BE2C (cell line): ENCODE results near the gene CYFIP2.

ENCODE experiments used
- DNase-seq: peaks from one replicate; pipeline ENCODE4 v3.0.0-alpha.2; 2020
- H3K27me3 ChIP-seq: fragments of 250-450 bp; sonication (Bioruptor Pico); 2 replicates; pipeline ENCODE4 v1.5.1; 2020; ENCODE audit warnings: mild to moderate bottlenecking
- H3K36me3 ChIP-seq: fragments of 250-450 bp; sonication (Bioruptor Pico); 2 replicates; pipeline ENCODE4 v1.5.1; 2020; ENCODE audit warnings: mild to moderate bottlenecking
- H3K4me1 ChIP-seq: fragments of 250-450 bp; sonication (Bioruptor Pico); 2 replicates; pipeline ENCODE4 v1.5.1; 2020
- H3K4me3 ChIP-seq: 2 replicates; pipeline ENCODE4 v1.5.1; 2011; ENCODE audit warnings: low read depth, low read length
- H3K9me3 ChIP-seq: fragments of 250-450 bp; sonication (Bioruptor Pico); 2 replicates; pipeline ENCODE4 v1.5.1; 2020
- TF ChIP-seq, protein P1 (sequence below): IDR thresholded peaks from 2 replicates; pipeline ENCODE4 v1.5.1; 2012; ENCODE audit warnings: mild to moderate bottlenecking, low read depth, low read length

Gene CYFIP2

DNA sequence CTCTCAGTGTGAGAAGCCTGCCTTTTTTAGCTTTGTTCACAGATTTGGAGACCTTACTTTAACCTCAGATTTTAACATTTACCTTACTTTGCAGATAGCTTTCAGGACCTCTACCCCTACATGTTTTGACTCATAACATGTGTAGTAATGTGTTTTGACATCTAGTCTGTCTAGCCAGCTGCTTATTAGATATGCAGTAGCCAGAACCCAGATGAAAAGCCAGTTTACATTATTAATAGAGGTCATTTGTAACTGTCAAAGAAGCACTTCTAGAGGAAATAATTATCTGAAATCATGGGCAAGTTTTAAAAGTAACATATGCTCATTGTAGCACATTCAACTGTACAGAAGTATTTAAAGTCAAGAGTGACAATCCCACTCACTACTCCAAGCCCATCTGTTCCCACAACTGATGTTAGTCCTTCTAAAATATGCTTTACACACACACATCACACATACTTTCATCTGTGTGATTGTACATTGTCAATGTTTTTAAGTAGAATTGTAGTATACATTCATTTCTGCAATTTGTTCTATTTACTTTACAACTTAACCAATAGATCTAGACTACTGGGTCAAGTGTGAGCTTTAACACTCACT lies 122.3 kb downstream of the CYFIP2 start:
- Histone ChIP-seq H3K27me3 (no peaks in the 10 kb centered on the region), H3K36me3 (no peaks in the 10 kb centered on the region), H3K9me3 (no peaks in the 10 kb centered on the region), H3K4me1 (peaks cover 7% of the 10 kb centered on the region), H3K4me3 (no peak overlapping the region)
- TF ChIP-seq, protein P1, sequence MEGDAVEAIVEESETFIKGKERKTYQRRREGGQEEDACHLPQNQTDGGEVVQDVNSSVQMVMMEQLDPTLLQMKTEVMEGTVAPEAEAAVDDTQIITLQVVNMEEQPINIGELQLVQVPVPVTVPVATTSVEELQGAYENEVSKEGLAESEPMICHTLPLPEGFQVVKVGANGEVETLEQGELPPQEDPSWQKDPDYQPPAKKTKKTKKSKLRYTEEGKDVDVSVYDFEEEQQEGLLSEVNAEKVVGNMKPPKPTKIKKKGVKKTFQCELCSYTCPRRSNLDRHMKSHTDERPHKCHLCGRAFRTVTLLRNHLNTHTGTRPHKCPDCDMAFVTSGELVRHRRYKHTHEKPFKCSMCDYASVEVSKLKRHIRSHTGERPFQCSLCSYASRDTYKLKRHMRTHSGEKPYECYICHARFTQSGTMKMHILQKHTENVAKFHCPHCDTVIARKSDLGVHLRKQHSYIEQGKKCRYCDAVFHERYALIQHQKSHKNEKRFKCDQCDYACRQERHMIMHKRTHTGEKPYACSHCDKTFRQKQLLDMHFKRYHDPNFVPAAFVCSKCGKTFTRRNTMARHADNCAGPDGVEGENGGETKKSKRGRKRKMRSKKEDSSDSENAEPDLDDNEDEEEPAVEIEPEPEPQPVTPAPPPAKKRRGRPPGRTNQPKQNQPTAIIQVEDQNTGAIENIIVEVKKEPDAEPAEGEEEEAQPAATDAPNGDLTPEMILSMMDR: no peak
- DNase-seq: no peak

DNA sequence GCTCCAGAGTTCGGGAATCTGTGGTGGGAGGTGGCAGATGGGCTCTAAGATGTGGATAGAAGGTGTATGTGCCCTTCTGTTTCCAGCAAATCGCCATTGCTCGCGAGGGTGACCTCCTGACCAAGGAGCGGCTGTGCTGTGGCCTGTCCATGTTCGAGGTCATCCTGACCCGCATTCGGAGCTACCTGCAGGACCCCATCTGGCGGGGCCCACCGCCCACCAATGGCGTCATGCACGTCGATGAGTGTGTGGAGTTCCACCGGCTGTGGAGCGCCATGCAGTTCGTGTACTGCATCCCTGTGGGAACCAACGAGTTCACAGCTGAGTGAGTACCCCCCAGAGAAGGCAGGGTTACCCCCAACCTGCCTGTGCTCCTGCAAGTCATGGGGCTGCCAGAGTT lies 123.2 kb downstream of the CYFIP2 start:
- peaks cover 7% of the 10 kb centered on the region for H3K4me1 ChIP-seq
- H3K27me3 ChIP-seq: no peaks in the 10 kb centered on the region
- no peaks in the 10 kb centered on the region for H3K9me3 ChIP-seq
- no peaks in the 10 kb centered on the region for H3K36me3 ChIP-seq
- H3K4me3 ChIP-seq: no peak overlapping the region
- no peak for DNase-seq
- TF ChIP-seq, protein P1: no peak

DNA sequence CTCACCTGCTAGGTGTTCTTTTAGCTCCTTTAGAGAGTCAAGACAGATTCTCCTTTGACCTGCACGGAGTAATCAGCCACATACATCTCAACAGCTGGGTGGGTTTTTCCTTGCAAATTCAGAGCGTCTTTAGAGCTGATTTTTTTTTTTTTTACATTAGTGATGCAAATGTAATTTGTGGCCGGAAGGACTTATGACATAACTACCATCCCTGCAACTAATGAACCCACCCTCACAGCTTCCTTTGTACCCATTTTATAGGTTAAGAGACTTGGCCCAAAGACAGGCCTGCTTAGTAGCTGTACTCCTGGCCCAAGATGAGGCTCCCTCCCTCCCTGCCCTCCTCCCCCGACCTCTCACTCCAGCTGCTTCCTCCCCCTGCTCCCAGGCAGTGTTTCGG lies 124.2 kb downstream of the CYFIP2 start:
- Histone ChIP-seq H3K36me3 (no peaks in the 10 kb centered on the region), H3K27me3 (no peaks in the 10 kb centered on the region), H3K4me3 (no peak overlapping the region), H3K9me3 (no peaks in the 10 kb centered on the region), H3K4me1 (peaks cover 7% of the 10 kb centered on the region)
- TF ChIP-seq, protein P1: no peak
- no peak for DNase-seq

- TF ChIP-seq, protein P1: no peak
- Histone ChIP-seq H3K4me3 (no peak overlapping the region), H3K4me1 (peaks cover 7% of the 10 kb centered on the region), H3K9me3 (no peaks in the 10 kb centered on the region), H3K27me3 (no peaks in the 10 kb centered on the region), H3K36me3 (no peaks in the 10 kb centered on the region)
- no peak for DNase-seq
These were observed 124.8 kb downstream of the CYFIP2 start for GRCh38 chr5:157390551-157391297.

- no peaks in the 10 kb centered on the region for H3K9me3 ChIP-seq
- no peaks in the 10 kb centered on the region for H3K27me3 ChIP-seq
- no peaks in the 10 kb centered on the region for H3K4me1 ChIP-seq
- H3K4me3 ChIP-seq: no peak overlapping the region
- no peak for DNase-seq
- TF ChIP-seq, protein P1: no peak
- H3K36me3 ChIP-seq: no peaks in the 10 kb centered on the region
These were observed 132.4 kb downstream of the CYFIP2 start for GRCh38 chr5:157398305-157398704.
